ENCODE data around the gene CD59. TPM values are rescaled to one million over a fixed set of nuclear protein-coding genes. Genes with fewer than 3 reads are reported as not detected.

CD59 gene
- total and polyA plus RNA-seq, 2 of the 13 experiments (the other 11 are each of a cell fraction or from before 2014, with no cell fraction given) = 127 to 289 TPM

- TF ChIP-seq ZNF407 (CRISPR knock-in tag; IDR thresholded peaks at IDR 0.05; ENCODE audit: not compliant biosample characterization) = no peak
- no peak for TF ChIP-seq ZNF510 (CRISPR knock-in tag; IDR thresholded peaks at IDR 0.05; ENCODE audit: low read depth)
- no peak for TF ChIP-seq ZNF362 (CRISPR knock-in tag; IDR thresholded peaks at IDR 0.05; ENCODE audit: borderline replicate concordance)
- no peak for TF ChIP-seq SNRNP70 (IDR thresholded peaks at IDR 0.05; ENCODE audit: low read depth, low read length)
- no peak for TF ChIP-seq ZSCAN29 (CRISPR knock-in tag; conservative IDR thresholded peaks at IDR 0.05)
- no peak for TF ChIP-seq FOXK2 (IDR thresholded peaks at IDR 0.05)
- TF ChIP-seq, protein P1, sequence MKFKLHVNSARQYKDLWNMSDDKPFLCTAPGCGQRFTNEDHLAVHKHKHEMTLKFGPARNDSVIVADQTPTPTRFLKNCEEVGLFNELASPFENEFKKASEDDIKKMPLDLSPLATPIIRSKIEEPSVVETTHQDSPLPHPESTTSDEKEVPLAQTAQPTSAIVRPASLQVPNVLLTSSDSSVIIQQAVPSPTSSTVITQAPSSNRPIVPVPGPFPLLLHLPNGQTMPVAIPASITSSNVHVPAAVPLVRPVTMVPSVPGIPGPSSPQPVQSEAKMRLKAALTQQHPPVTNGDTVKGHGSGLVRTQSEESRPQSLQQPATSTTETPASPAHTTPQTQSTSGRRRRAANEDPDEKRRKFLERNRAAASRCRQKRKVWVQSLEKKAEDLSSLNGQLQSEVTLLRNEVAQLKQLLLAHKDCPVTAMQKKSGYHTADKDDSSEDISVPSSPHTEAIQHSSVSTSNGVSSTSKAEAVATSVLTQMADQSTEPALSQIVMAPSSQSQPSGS (CRISPR knock-in tag; IDR thresholded peaks at IDR 0.05) = peak; percentile 71; the same call in 1 of the 2 replicates
- peak; percentile 36; the same call in 1 of the 2 replicates for TF ChIP-seq NFIC (IDR thresholded peaks at IDR 0.05; ENCODE audit: low read length)
- TF ChIP-seq POGK (CRISPR knock-in tag; conservative IDR thresholded peaks at IDR 0.05) = peak; percentile 84
- TF ChIP-seq CBFB (CRISPR knock-in tag; IDR thresholded peaks at IDR 0.05) = no peak; the same call in 1 of the 2 replicates
- peak; percentile 94 for TF ChIP-seq ZNF350 (CRISPR knock-in tag; IDR thresholded peaks at IDR 0.05; ENCODE audit: borderline replicate concordance, low read depth)
- peak; percentile 35; the same call in 1 of the 2 replicates for TF ChIP-seq ZNF414 (CRISPR knock-in tag; IDR thresholded peaks at IDR 0.05)
- TF ChIP-seq SRSF4 (IDR thresholded peaks at IDR 0.05; ENCODE audit: low read depth, low read length, poor library complexity, severe bottlenecking) = no peak
- peak; percentile 64 for TF ChIP-seq ZNF263 (CRISPR knock-in tag; IDR thresholded peaks at IDR 0.05)
- TF ChIP-seq RFXAP (CRISPR knock-in tag; IDR thresholded peaks at IDR 0.05; ENCODE audit: borderline replicate concordance) = peak; percentile 88
- no peak for TF ChIP-seq MEIS1 (CRISPR knock-in tag; IDR thresholded peaks at IDR 0.05; ENCODE audit: borderline replicate concordance)
Observed at GRCh38 chr11:33699515-33700062, 36.6 kb downstream of the CD59 start (continued).

Data from HepG2 (cell line).